RKO (cell line): ENCODE results near the gene DLG2.
"Not testable (repeated sequence)": the region's sequence is repeated elsewhere in the genome, so short reads cannot be mapped to it uniquely, and the experiment has no call there.

Experiments used
- DNase-seq: peaks from one replicate; pipeline ENCODE4 v3.0.0-alpha.2; 2016; ENCODE audit warnings: low spot score

Gene DLG2

GRCh38 chr11:85627332-85627997, at the start of gene DLG2:
Gene DLG2 (minus strand): TSS chr11:85627344.
- peak; percentile 83 for DNase-seq

DNA sequence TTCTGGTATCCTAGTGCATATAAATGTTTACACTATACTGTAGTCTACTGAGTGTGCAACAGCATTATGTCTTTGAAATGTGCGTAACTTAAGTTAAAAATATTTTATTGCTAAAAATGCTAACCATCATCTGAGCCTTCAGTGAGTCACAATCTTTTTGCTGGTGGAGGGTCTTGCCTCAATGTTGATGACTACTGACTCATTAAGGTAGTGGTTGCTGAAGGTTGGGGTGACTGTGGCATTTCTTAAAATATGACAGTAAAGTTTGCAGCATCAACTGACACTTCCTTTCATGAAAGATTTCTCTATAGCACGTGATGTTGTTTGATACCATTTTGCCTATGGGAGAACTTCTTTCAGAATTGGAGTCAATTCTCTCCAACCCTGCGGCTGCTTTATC, 46.2 kb upstream of the DLG2 start:
- DNase-seq = no peak

DNA sequence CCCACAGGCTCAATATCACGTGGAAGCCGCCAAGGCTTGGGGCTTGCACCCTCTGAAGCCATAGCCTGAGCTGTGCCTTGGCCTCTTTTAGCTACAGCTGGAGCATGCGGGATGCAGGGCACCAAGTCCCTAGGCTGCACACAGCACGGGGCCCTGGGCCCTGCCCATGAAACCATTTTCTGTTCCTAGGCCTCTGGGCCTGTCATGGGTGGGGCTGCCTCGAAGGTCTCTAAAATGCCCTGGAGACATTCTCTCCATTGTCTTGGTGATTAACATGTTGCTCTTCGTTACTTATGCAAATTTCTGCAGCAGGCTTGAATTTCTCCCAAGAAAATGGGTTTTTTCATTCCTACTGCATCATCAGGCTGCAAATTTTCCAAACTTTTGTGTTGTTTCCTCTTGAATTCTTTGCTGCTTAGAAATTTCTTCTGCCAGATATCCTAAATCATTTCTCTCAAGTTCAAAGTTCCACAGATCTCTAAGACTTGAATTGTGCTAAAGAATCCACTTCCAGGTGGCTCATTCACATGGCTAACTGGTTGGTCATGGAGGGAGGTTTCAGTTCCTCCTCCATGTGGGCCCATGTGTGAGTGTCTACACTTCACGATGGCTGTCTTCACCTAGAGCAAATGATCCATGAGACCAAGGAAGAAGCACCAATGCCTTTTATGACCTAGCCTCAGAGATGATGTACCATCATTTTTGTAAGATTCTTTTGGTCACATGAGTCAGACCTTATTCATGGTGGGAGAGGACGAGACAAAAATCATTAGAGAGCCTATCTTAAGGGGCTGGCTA, 45.2 kb upstream of the DLG2 start:
- DNase-seq = no peak

GRCh38 chr11:85670949-85671663, 44.0 kb upstream of the DLG2 start:
- DNase-seq = not testable (repeated sequence)

- DNase-seq = no peak
Observed at GRCh38 chr11:85668157-85668556, 41.0 kb upstream of the DLG2 start.

GRCh38 chr11:85666687-85667086, 39.5 kb upstream of the DLG2 start:
- no peak for DNase-seq

GRCh38 chr11:85665733-85666132, 38.6 kb upstream of the DLG2 start:
- DNase-seq = no peak

DNA sequence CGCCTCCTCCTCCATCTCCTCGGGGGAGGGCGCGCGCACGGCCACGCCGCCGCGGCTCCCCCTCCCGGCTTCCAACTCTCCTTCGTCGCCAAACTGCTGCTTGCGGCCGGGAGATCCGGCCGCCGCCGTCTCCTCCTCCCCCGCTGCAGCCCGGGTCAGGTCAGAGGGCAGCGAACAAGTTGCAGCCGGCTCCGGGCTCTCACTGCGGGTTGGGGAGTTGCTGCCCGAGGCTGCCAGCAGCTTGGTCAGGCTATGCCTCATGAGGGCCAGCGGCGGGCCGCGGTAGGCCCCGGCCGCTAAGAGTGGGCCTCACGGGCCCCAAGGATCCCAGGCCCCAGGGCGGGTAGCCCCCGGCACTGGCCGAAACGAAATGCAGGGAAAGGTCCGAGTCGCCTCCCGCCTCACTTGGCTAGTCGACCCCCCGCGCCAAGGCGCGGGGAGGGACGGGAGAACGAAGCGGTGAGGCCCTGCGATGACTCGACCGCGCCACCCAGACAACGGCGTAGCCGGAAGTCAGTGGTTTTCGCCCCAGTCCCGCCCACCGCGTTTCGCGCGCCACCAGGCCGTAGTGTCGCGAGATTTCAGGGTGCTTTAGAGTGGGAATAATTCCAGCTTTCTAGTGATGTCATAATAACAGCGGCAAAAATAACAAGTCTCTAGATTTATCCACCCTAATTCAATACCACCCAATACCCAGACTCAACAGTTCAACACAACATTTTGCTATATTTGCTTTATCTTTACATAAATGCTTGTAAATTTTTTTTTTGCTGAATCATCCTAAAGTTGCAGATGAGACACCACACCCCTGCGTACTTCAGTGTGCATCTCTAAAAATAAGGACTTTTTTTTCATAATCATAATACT, 37.7 kb upstream of the DLG2 start, which contains the start of gene CREBZF:
Gene CREBZF, minus strand, starts transcription at position 515 of the 867 bp plus-strand sequence. Its CDS starts 254 bp downstream, at position 261.
- peak; percentile 95 for DNase-seq

DNA sequence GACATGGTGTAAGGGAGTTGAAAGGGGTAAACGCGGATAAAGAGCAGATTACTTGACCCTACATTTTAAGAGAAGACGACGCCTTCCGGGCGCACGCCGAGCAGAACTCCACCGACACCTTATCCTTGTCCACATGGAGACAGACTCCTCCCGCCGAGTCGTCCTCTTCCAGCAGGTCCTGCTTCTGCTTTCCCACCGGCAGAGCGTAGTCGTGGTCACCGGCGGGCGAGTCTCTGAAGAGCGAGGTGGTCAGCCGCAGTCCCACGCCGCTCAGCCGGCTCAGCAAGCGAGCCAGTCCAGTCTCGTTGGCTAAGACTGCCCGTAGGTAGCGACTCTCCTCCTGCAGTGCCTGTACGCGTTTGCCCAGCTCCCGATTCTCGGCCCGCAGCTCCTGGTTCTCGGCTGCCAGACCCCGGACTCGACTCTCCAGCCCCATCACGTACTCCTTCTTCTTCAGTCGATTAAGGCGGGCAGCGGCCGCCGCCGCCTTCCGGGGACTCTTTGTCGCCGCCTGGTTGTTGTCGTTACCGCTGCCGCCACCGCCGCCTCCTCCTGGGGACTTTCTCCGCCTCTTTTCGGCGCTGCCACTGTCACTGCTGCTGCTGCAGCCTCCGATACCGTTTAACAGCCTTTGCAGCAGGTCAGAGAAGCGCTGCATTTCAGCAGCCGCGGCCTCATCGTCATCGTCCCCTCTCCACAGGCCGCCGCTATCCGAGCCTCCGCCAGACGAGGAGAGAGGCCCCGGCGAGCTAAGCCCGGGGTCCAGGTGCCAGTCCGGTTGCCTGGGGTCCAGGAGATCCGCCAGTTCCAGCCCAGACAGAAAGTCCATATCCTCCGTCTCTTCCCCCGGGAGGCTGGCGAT, 36.8 kb upstream of the DLG2 start:
- DNase-seq = peak; percentile 68

DNA sequence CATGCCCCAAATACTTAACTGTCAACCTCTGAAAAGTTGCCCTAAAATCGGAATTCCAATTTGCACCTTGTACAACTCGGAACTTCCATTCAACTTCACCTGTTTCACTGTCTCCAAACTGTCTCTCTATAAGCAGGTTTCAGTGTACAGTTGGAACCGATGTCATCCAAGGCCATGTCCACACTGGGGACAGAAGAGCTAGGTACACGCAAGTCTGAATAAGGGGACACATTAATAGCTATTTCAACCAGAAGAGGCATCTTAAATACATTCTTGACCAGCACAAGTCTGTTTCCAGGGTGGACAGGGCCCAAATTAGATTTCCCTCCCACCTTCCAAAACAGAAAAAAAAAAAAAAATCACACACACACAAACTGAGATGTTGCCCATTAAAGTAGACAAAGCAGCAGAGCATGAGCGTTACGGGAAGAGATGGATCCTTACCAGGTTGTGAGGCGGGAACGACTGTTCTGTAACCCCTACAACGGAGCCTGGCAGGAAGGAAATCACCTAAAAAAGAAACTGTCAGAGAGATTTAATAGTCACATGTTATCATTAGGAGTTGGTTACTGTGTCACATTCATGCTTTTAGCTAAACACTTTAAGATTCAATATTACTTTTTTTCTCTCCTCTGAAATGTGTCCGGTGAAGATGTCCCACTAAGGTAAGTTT, 36.1 kb upstream of the DLG2 start:
- DNase-seq = peak; percentile 58

- DNase-seq = peak; percentile 49
Observed at GRCh38 chr11:85661972-85662664, 35.0 kb upstream of the DLG2 start.

DNA sequence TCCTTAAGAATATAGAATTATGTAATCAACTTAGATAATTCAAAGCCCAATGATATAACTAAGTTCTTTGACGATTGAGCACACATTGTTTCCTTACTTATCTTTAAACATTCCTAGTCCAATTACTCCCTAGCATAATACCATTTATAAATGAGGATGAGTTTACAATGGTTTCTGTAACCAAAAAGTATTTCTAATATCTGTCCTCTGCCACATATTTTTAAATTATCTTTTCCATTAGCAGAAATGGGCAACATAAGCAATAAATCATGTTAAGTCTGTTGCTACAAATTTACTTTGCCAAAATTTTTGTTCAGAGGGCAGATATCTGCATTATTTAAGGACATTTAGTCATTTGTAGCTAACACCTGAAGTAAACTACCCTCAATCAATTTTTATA, 31.0 kb upstream of the DLG2 start:
- no peak for DNase-seq

DNA sequence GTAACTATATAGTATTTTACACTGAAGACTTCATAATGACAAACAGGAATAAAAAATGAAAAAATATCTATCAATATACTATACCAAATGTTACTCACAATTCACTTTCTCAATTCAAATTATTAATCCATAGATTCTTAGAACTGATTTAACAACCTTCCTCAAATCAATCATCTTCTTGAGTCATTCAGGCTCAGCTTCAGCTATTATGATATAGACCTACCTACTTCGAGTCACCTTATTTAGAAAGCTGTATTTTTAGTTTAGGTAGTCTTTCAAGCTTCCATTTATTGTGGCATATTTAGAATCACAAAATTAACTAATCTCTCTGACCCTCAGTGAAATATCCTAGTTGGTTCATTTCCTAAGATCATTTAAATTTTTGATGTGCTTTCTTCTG, 29.6 kb upstream of the DLG2 start:
- DNase-seq = no peak

DNA sequence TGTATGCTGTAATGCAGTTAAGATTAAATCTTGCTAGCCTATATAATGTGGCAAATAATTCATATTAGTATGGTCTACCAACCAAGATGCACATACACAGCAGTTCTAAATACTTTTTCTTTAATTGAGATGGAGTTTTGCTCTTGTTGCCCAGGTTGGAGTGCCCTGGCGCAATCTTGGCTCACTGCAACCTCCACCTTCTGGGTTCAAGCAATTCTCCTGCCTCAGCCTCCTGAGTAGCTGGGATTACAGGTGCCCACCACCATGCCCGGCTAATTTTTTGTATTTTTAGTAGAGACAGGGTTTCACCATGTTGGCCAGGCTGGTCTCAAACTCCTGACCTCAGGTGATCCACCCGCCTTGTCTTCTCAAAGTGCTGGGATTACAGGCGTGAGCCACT, 27.2 kb upstream of the DLG2 start:
- DNase-seq = not testable (repeated sequence)

DNA sequence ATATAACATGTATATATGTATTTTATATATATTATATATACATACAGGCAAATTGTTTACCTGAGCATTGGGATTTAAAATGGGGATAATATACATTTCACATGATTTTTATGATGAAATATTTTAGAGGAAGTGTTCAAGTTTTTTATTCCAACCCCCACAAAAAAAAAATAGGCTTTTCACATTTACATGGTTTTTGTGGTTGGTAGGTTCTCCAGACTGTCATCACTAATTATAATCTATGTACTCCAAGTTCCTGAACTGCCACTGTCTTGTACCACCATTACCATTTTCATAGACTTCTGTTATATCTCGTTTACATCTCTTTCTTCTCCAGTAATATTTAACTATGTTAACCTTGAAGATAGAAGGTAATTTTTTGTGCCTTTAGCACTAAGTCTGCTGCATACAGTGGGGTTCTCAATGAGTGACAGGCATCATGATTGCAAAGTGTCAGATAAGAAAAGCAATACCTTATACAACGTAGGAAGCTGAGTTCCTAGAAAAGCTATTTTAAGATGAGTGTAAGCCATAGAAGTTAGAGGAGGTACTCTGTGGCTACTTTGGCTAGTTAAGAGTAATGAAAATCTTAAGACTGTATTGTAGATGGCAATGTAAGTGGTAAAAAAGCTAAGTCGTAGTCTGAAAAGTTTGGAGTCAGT, 25.8 kb upstream of the DLG2 start:
- DNase-seq = no peak

GRCh38 chr11:85651118-85651517, 24.0 kb upstream of the DLG2 start:
- DNase-seq = no peak

DNA sequence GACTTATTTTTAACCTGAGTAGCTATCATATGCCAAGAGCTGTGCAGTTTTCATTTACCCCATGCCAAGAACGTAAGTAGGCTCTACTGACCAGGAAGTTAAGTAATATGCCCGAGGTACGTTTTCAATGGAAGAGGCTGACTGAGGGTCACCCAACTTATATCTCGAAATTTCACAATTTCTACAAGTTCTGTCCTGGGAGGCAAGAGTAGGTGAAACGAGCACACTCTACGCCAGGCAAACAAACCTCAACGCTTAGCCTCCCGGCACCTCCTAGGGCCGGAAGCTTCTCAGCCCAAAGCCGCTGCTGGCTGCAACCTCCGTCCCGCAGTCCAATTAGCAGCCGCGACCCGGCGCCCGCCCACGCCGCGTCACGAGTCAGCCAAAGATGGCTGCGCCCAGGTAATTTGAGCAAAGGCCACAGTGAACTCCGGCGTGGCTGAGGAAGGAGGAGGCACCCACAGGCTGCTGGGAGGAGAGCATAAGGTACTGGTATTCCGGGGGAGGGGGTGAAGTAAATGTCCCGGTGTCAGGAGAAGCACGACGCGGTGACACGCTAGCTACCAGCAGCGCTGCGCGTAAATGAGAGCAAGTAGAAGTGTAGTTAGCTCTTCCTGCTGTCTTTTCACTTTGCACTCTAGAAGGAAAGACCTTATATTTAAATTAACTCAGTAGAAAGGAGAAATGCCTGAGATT, 20.6 kb upstream of the DLG2 start, which contains the start of gene TMEM126A:
Gene TMEM126A, plus strand, starts transcription at position 364 of the 696 bp plus-strand sequence. CDS start 2,289 bp downstream, outside the sequence.
- peak; percentile 88 for DNase-seq

DNA sequence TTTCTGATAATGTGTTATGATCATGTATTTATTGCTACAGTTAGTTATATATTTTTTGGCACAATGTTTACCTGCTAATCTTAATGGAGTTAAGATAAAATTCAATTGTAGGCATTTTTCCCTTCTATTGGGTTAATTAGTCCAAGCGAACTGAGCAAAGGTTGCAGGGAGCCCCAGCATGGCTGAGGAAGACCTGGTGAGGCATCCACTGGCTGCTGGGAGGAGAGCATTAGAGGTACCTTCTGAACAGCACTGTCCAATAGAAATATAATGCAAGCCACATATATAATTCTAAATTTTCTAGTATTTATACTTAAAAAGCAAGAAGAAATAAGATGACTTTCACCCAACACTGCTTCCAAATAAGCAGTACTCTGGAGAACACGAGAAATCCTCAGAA, 19.9 kb upstream of the DLG2 start:
- DNase-seq = no peak
